ENCODE measurements around the gene ALPP. TPM values are rescaled to one million over a fixed set of nuclear protein-coding genes. Genes with fewer than 3 reads are reported as not detected.
"Not testable (repeated sequence)": the region's sequence is repeated elsewhere in the genome, so short reads cannot be mapped to it uniquely, and the experiment has no call there.

ALPP gene
- polyA plus RNA-seq, 3 donors, result not detected

DNA sequence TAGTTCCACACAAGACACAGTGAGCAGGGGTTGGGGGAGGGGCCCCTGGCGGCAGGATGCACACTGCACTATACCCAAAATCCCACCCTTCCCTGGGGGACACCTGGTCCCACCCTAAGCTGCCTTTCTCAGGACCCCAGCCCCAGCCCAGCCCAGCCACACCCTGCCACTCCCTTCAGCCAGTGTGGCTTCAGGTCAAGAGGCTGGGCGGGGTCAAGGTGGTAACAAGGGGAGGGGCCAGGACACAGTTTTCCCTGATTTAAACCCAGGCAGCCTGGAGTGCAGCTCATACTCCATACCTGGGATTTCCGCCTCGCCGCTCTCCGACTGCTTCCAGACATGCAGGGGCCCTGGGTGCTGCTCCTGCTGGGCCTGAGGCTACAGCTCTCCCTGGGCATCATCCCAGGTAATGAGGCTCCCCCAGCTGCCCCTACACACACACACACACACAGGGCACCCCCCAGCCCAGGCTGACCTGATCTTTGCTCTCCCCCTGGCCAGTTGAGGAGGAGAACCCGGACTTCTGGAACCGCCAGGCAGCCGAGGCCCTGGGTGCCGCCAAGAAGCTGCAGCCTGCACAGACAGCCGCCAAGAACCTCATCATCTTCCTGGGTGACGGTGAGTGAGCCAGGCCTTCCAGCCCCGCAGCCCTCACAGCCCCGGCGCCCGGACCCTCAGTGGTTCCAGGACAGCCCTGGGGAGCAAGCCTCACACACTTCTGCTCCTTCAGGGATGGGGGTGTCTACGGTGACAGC, 28.2 kb downstream of the ALPP start, which contains the start of gene ALPG:
Gene ALPG (plus strand): TSS at position 289 of the 755 bp plus-strand sequence. CDS start 51 bp downstream, at position 340.
- H3K36me3 Mint-ChIP-seq, result no peaks in the 10 kb centered on the region
- no peak within 1 kb of the TSS for H2AFZ ChIP-seq (ENCODE audit: insufficient read depth, low read depth, low read length, poor library complexity, severe bottlenecking)
- H3K27me3 Mint-ChIP-seq (ENCODE audit: low read depth in 3 of 3), result peaks cover 4 to 21% (median 10%) of the 10 kb centered on the region in 3 donors
- TF ChIP-seq, protein P1, sequence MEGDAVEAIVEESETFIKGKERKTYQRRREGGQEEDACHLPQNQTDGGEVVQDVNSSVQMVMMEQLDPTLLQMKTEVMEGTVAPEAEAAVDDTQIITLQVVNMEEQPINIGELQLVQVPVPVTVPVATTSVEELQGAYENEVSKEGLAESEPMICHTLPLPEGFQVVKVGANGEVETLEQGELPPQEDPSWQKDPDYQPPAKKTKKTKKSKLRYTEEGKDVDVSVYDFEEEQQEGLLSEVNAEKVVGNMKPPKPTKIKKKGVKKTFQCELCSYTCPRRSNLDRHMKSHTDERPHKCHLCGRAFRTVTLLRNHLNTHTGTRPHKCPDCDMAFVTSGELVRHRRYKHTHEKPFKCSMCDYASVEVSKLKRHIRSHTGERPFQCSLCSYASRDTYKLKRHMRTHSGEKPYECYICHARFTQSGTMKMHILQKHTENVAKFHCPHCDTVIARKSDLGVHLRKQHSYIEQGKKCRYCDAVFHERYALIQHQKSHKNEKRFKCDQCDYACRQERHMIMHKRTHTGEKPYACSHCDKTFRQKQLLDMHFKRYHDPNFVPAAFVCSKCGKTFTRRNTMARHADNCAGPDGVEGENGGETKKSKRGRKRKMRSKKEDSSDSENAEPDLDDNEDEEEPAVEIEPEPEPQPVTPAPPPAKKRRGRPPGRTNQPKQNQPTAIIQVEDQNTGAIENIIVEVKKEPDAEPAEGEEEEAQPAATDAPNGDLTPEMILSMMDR (IDR thresholded peaks at IDR 0.05), result no peak
- WGBS (ENCODE audit: insufficient coverage), result 96% methylated on average over 12 of the region's 17 CpGs
- no peak within 1 kb of the TSS for H3K27ac ChIP-seq (ENCODE audit: low read depth in 1 of 2, low read length in 2 of 2)
- no peak within 1 kb of the TSS for H3K4me3 ChIP-seq (replicated peaks in 1 of 3; ENCODE audit: low read depth in 2 of 3, low read length in 3 of 3)
- no peak within 1 kb of the TSS for H3K4me3 Mint-ChIP-seq
- H3K27me3 ChIP-seq (ENCODE audit: control insufficient read depth in 2 of 2, insufficient read depth in 2 of 2, low read length in 2 of 2), result no peaks in the 10 kb centered on the region
- no peaks in the 10 kb centered on the region for H3K4me1 ChIP-seq (ENCODE audit: control insufficient read depth in 1 of 2, insufficient read depth in 2 of 2, low read length in 2 of 2)
- intact Hi-C loops (cut with micrococcal nuclease), result no loop called here
- H3K4me1 Mint-ChIP-seq, result no peaks in the 10 kb centered on the region
- no peaks in the 10 kb centered on the region for H3K36me3 ChIP-seq (replicated peaks in 1 of 2; ENCODE audit: control insufficient read depth in 1 of 2, insufficient read depth in 2 of 2, low read length in 2 of 2)
- no peak for DNase-seq
- no peaks in the 10 kb centered on the region for H3K9me3 ChIP-seq (replicated peaks in 1 of 2; ENCODE audit: control insufficient read depth in 1 of 2, insufficient read depth in 1 of 2, low read length in 2 of 2)
- no peaks in the 10 kb centered on the region for H3K79me2 ChIP-seq (ENCODE audit: insufficient read depth, low read length)
- no peak within 1 kb of the TSS for H3K9ac ChIP-seq (ENCODE audit: insufficient read depth, low read length, poor library complexity, severe bottlenecking)
- no peaks in the 10 kb centered on the region for H3K9me3 Mint-ChIP-seq
- no peak within 1 kb of the TSS for H3K4me2 ChIP-seq (replicated peaks; ENCODE audit: extremely low read depth, low read length, poor library complexity, severe bottlenecking)
- H3K27ac Mint-ChIP-seq, result peak within 1 kb of the TSS in 1 of 7 donors; percentile 4
- H4K20me1 ChIP-seq (ENCODE audit: insufficient read depth, low read length), result no peaks in the 10 kb centered on the region

DNA sequence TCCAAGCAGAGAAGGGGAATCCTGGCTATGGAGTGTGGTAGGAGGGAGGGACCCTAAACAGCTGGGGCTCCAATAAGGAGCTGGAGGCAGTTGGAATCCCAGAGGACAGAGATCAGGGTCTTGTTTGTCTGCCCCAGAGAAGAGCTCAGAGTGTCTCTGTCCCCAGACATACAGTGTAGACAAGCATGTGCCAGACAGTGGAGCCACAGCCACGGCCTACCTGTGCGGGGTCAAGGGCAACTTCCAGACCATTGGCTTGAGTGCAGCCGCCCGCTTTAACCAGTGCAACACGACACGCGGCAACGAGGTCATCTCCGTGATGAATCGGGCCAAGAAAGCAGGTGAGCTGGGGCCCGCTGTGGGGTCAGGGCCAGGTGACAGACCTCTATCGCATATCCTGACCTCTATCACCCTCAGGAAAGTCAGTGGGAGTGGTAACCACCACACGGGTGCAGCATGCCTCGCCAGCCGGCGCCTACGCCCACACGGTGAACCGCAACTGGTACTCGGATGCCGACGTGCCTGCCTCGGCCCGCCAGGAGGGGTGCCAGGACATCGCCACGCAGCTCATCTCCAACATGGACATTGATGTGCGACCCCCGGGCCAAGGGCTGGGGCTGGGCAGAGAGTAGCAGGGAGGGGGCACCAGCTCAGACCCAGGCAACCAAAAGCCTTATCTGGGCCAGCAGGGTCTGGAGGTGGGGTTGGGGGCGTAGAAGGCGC, 29.0 kb downstream of the ALPP start:
- peaks cover 5 to 22% (median 13%) of the 10 kb centered on the region in 3 donors for H3K27me3 Mint-ChIP-seq (ENCODE audit: low read depth in 3 of 3)
- H3K27ac Mint-ChIP-seq; H3K9ac ChIP-seq (ENCODE audit: insufficient read depth, low read length, poor library complexity, severe bottlenecking); H4K20me1 ChIP-seq (ENCODE audit: insufficient read depth, low read length); H3K36me3 ChIP-seq (replicated peaks in 1 of 2; ENCODE audit: control insufficient read depth in 1 of 2, insufficient read depth in 2 of 2, low read length in 2 of 2); H3K27ac ChIP-seq (ENCODE audit: low read depth in 1 of 2, low read length in 2 of 2); H3K4me1 ChIP-seq (ENCODE audit: control insufficient read depth in 1 of 2, insufficient read depth in 2 of 2, low read length in 2 of 2); H3K4me3 Mint-ChIP-seq; H3K4me2 ChIP-seq (replicated peaks; ENCODE audit: extremely low read depth, low read length, poor library complexity, severe bottlenecking); H3K4me1 Mint-ChIP-seq; H2AFZ ChIP-seq (ENCODE audit: insufficient read depth, low read depth, low read length, poor library complexity, severe bottlenecking); H3K9me3 Mint-ChIP-seq; H3K79me2 ChIP-seq (ENCODE audit: insufficient read depth, low read length); H3K4me3 ChIP-seq (replicated peaks in 1 of 3; ENCODE audit: low read depth in 2 of 3, low read length in 3 of 3); intact Hi-C loops (cut with micrococcal nuclease); H3K9me3 ChIP-seq (replicated peaks in 1 of 2; ENCODE audit: control insufficient read depth in 1 of 2, insufficient read depth in 1 of 2, low read length in 2 of 2); DNase-seq; H3K36me3 Mint-ChIP-seq; H3K27me3 ChIP-seq (ENCODE audit: control insufficient read depth in 2 of 2, insufficient read depth in 2 of 2, low read length in 2 of 2): not testable (repeated sequence)
- 95% methylated on average over 18 of the region's 30 CpGs for WGBS (ENCODE audit: insufficient coverage)

- 83% methylated on average over 1 of the region's 10 CpGs for WGBS (ENCODE audit: insufficient coverage)
Measured at GRCh38 chr2:232408269-232408668, 29.7 kb downstream of the ALPP start.

More at GRCh38 chr2:232408269-232408668, 29.7 kb downstream of the ALPP start:
- H2AFZ ChIP-seq (ENCODE audit: insufficient read depth, low read depth, low read length, poor library complexity, severe bottlenecking); H3K36me3 Mint-ChIP-seq; H3K4me3 ChIP-seq (replicated peaks in 1 of 3; ENCODE audit: low read depth in 2 of 3, low read length in 3 of 3); H4K20me1 ChIP-seq (ENCODE audit: insufficient read depth, low read length); H3K4me1 Mint-ChIP-seq; H3K4me1 ChIP-seq (ENCODE audit: control insufficient read depth in 1 of 2, insufficient read depth in 2 of 2, low read length in 2 of 2); H3K4me2 ChIP-seq (replicated peaks; ENCODE audit: extremely low read depth, low read length, poor library complexity, severe bottlenecking); H3K79me2 ChIP-seq (ENCODE audit: insufficient read depth, low read length); H3K4me3 Mint-ChIP-seq; H3K27ac ChIP-seq (ENCODE audit: low read depth in 1 of 2, low read length in 2 of 2); H3K9me3 ChIP-seq (replicated peaks in 1 of 2; ENCODE audit: control insufficient read depth in 1 of 2, insufficient read depth in 1 of 2, low read length in 2 of 2); H3K9me3 Mint-ChIP-seq; H3K9ac ChIP-seq (ENCODE audit: insufficient read depth, low read length, poor library complexity, severe bottlenecking); intact Hi-C loops (cut with micrococcal nuclease); H3K27ac Mint-ChIP-seq; DNase-seq; H3K36me3 ChIP-seq (replicated peaks in 1 of 2; ENCODE audit: control insufficient read depth in 1 of 2, insufficient read depth in 2 of 2, low read length in 2 of 2): not testable (repeated sequence)
- peaks cover 10 to 26% (median 15%) of the 10 kb centered on the region in 3 donors for H3K27me3 Mint-ChIP-seq (ENCODE audit: low read depth in 3 of 3)
- peaks cover 0 to 11% of the 10 kb centered on the region in 2 donors for H3K27me3 ChIP-seq (ENCODE audit: control insufficient read depth in 2 of 2, insufficient read depth in 2 of 2, low read length in 2 of 2)

Measured in CD14-positive monocyte (primary cell).